ENCODE data around the gene CDH23.
A peak's percentile ranks its signal among the peaks of the same experiment; 100 is the strongest.

The CDH23 gene

GRCh38 chr10:71812913-71813590 lies 416.3 kb downstream of the CDH23 start:
- no peaks in the 10 kb centered on the region for H3K9me2 ChIP-seq (replicated peaks; ENCODE audit: control insufficient read depth, low read length)
- no peak for TF ChIP-seq CTCF (IDR thresholded peaks at IDR 0.05; ENCODE audit: low read depth, low read length, poor library complexity, severe bottlenecking)
- TF ChIP-seq EZH2phosphoT487 (IDR thresholded peaks at IDR 0.05; ENCODE audit: borderline replicate concordance, low read length) = no peak
- H3K27me3 ChIP-seq (ENCODE audit: control insufficient read depth, low read length) = no peaks in the 10 kb centered on the region
- no peak overlapping the region for H3K4me2 ChIP-seq (ENCODE audit: low read length)
- no peaks in the 10 kb centered on the region for H3K79me2 ChIP-seq (ENCODE audit: control insufficient read depth, low read length)
- H3K9me3 ChIP-seq (ENCODE audit: control insufficient read depth, insufficient read depth, low read length) = no peaks in the 10 kb centered on the region
- no peaks in the 10 kb centered on the region for H4K20me1 ChIP-seq (ENCODE audit: control insufficient read depth, insufficient read depth, low read depth, low read length)
- no peaks in the 10 kb centered on the region for H3K36me3 ChIP-seq (ENCODE audit: control insufficient read depth, low read length)
- H3K4me1 ChIP-seq (ENCODE audit: control insufficient read depth, low read length) = peaks cover 3% of the 10 kb centered on the region; the same call in 1 of the 2 replicates
- no peak overlapping the region for H3K27ac ChIP-seq (ENCODE audit: low read depth, low read length)
- H3K4me3 ChIP-seq (ENCODE audit: low read length) = no peak overlapping the region
- no peaks in the 10 kb centered on the region for H3F3A ChIP-seq (ENCODE audit: control insufficient read depth, insufficient read depth)

GRCh38 chr10:71814922-71815411 lies 418.2 kb downstream of the CDH23 start:
- H4K20me1 ChIP-seq (ENCODE audit: control insufficient read depth, insufficient read depth, low read depth, low read length) = no peaks in the 10 kb centered on the region
- H3K27ac ChIP-seq (ENCODE audit: low read depth, low read length) = no peak overlapping the region
- H3K36me3 ChIP-seq (ENCODE audit: control insufficient read depth, low read length) = no peaks in the 10 kb centered on the region; the same call in 1 of the 2 replicates
- no peaks in the 10 kb centered on the region for H3F3A ChIP-seq (ENCODE audit: control insufficient read depth, insufficient read depth)
- H3K4me3 ChIP-seq (ENCODE audit: low read length) = no peak overlapping the region
- no peaks in the 10 kb centered on the region for H3K9me3 ChIP-seq (ENCODE audit: control insufficient read depth, insufficient read depth, low read length)
- peaks cover 3% of the 10 kb centered on the region; the same call in 1 of the 2 replicates for H3K4me1 ChIP-seq (ENCODE audit: control insufficient read depth, low read length)
- H3K9me2 ChIP-seq (replicated peaks; ENCODE audit: control insufficient read depth, low read length) = no peaks in the 10 kb centered on the region
- H3K79me2 ChIP-seq (ENCODE audit: control insufficient read depth, low read length) = no peaks in the 10 kb centered on the region
- no peaks in the 10 kb centered on the region for H3K27me3 ChIP-seq (ENCODE audit: control insufficient read depth, low read length)
- no peak overlapping the region for H3K4me2 ChIP-seq (ENCODE audit: low read length)
- TF ChIP-seq EZH2phosphoT487 (IDR thresholded peaks at IDR 0.05; ENCODE audit: borderline replicate concordance, low read length) (no peak), CTCF (IDR thresholded peaks at IDR 0.05; ENCODE audit: low read depth, low read length, poor library complexity, severe bottlenecking) (peak; percentile 7)

- H3K79me2 ChIP-seq (ENCODE audit: control insufficient read depth, low read length) = no peaks in the 10 kb centered on the region
- H3K9me3 ChIP-seq (ENCODE audit: control insufficient read depth, insufficient read depth, low read length) = no peaks in the 10 kb centered on the region
- no peak overlapping the region for H3K4me3 ChIP-seq (ENCODE audit: low read length)
- no peak overlapping the region for H3K4me2 ChIP-seq (ENCODE audit: low read length)
- H3K36me3 ChIP-seq (ENCODE audit: control insufficient read depth, low read length) = no peaks in the 10 kb centered on the region; the same call in 1 of the 2 replicates
- no peaks in the 10 kb centered on the region for H3K27me3 ChIP-seq (ENCODE audit: control insufficient read depth, low read length)
- H3F3A ChIP-seq (ENCODE audit: control insufficient read depth, insufficient read depth) = no peaks in the 10 kb centered on the region
- no peaks in the 10 kb centered on the region for H4K20me1 ChIP-seq (ENCODE audit: control insufficient read depth, insufficient read depth, low read depth, low read length)
- H3K27ac ChIP-seq (ENCODE audit: low read depth, low read length) = no peak overlapping the region
- TF ChIP-seq CTCF (IDR thresholded peaks at IDR 0.05; ENCODE audit: low read depth, low read length, poor library complexity, severe bottlenecking) (no peak), EZH2phosphoT487 (IDR thresholded peaks at IDR 0.05; ENCODE audit: borderline replicate concordance, low read length) (no peak)
- H3K9me2 ChIP-seq (replicated peaks; ENCODE audit: control insufficient read depth, low read length) = no peaks in the 10 kb centered on the region
- H3K4me1 ChIP-seq (ENCODE audit: control insufficient read depth, low read length) = peaks cover 3% of the 10 kb centered on the region; the same call in 1 of the 2 replicates
Measured at GRCh38 chr10:71815515-71816130, 418.9 kb downstream of the CDH23 start.
